ACC112 (cell line): ENCODE data around the gene SLC16A8.

ENCODE experiments used
- H2AFZ ChIP-seq: fragments of 200-600 bp; sonication (generic); one replicate; pipeline ENCODE4 v1.6.0; 2017; ENCODE audit warnings: antibody characterized with exemption, low read length; ENCODE audit not compliant: unreplicated experiment
- H3K27ac ChIP-seq: fragments of 200-600 bp; sonication (generic); 2 replicates; pipeline ENCODE4 v1.5.1; 2014; ENCODE audit warnings: low read depth, mild to moderate bottlenecking, antibody characterized with exemption, low read length, moderate library complexity
- H3K27me3 ChIP-seq: fragments of 200-600 bp; sonication (generic); 2 replicates; pipeline ENCODE4 v1.6.1; 2014; ENCODE audit warnings: mild to moderate bottlenecking, antibody characterized with exemption, low read length, moderate library complexity, mixed read lengths; ENCODE audit not compliant: insufficient read depth
- H3K36me3 ChIP-seq: fragments of 200-600 bp; sonication (generic); 2 replicates; pipeline ENCODE4 v1.6.1; 2016; ENCODE audit warnings: mild to moderate bottlenecking, antibody characterized with exemption, low read length, moderate library complexity, mixed read lengths; ENCODE audit not compliant: insufficient read depth
- H3K4me1 ChIP-seq: fragments of 200-600 bp; sonication (generic); one replicate; pipeline ENCODE4 v1.6.1; 2016; ENCODE audit warnings: low read length, mixed read lengths; ENCODE audit not compliant: insufficient read depth, unreplicated experiment, control insufficient read depth
- H3K4me3 ChIP-seq: fragments of 200-600 bp; sonication (generic); 2 replicates; pipeline ENCODE4 v1.5.1; 2014; ENCODE audit warnings: mild to moderate bottlenecking, low read depth, low read length
- H3K79me2 ChIP-seq: fragments of 200-600 bp; sonication (generic); one replicate; pipeline ENCODE4 v1.6.0; 2016; ENCODE audit warnings: low read length; ENCODE audit not compliant: control insufficient read depth, unreplicated experiment, insufficient read depth

Gene SLC16A8

DNA sequence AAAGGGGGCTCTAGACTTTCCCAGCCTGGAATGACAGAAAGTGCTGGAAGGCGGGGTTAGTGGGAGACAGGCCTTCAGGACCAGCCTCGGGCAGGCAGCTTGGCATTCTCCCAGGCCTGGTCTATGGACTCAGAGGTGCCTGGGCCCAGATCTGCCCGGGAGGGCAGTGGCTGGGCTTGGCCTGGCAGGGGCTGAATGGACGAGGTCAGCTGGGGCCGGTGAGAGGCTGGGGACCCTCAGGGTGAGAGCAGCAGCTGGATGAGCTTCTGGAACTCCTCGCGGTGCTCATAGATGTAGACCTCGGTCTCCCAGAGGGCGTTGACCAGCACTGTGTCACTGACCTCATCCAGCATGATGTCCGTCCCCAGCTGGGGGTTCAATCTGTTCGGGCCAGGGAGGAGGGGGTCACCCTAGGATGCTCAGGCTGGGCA lies 28.0 kb upstream of the SLC16A8 start:
- Histone ChIP-seq H3K36me3 (no peaks in the 10 kb centered on the region), H3K4me1 (no peaks in the 10 kb centered on the region), H3K4me3 (no peak overlapping the region), H2AFZ (no peak overlapping the region), H3K79me2 (no peaks in the 10 kb centered on the region), H3K27me3 (no peaks in the 10 kb centered on the region), H3K27ac (no peak overlapping the region)

GRCh38 chr22:38110863-38111852 lies 27.2 kb upstream of the SLC16A8 start:
- Histone ChIP-seq H2AFZ (no peak overlapping the region), H3K27me3 (no peaks in the 10 kb centered on the region), H3K27ac (no peak overlapping the region)

GRCh38 chr22:38110008-38110862 lies 26.3 kb upstream of the SLC16A8 start, which contains the start of gene BAIAP2L2:
Gene BAIAP2L2 (minus strand): TSS chr22:38110684. CDS start chr22:38110525, 159 bp downstream.
- Histone ChIP-seq H3K27ac (no peak within 1 kb of the TSS), H3K36me3 (no peaks in the 10 kb centered on the region), H2AFZ (no peak within 1 kb of the TSS), H3K79me2 (no peaks in the 10 kb centered on the region), H3K4me1 (no peaks in the 10 kb centered on the region), H3K4me3 (no peak within 1 kb of the TSS), H3K27me3 (no peaks in the 10 kb centered on the region)

More at GRCh38 chr22:38110863-38111852, 27.2 kb upstream of the SLC16A8 start:
- H3K79me2 ChIP-seq, result no peaks in the 10 kb centered on the region
- H3K4me3 ChIP-seq, result no peak overlapping the region
- no peaks in the 10 kb centered on the region for H3K36me3 ChIP-seq
- H3K4me1 ChIP-seq, result no peaks in the 10 kb centered on the region

DNA sequence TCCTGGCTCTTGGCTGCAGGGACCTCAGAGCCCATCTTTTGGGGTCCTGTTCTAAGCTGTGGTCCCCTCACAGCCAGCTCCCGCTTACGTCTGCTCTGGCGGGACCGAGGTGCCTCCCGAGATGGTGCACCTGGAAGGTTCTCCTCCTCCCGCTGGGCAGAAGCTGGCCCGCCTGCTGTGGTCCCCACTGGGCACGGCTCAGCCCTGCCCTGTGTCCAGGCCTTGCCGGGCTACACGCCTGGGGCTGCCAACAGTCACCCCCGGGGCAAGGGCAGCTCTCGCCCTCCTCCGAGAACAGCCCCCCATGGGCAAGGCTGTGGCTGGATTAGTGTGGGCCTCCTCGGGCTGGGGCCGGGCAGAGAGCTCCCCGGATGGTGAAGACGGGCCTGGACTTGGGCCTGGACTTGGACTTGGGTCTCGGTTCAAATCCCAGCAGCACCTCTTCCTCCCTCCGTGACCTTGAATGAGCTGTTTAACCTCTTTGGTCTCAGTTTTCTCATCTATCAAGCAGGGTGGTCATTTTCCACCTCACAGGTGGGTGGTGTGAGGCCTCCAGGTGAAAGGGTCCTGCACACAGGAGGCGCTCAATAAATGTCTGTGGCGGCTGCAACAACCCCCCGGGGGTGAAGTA lies 25.5 kb upstream of the SLC16A8 start:
- Histone ChIP-seq H3K4me3 (no peak overlapping the region), H2AFZ (no peak overlapping the region), H3K36me3 (no peaks in the 10 kb centered on the region), H3K79me2 (no peaks in the 10 kb centered on the region), H3K27me3 (no peaks in the 10 kb centered on the region), H3K4me1 (no peaks in the 10 kb centered on the region), H3K27ac (no peak overlapping the region)

DNA sequence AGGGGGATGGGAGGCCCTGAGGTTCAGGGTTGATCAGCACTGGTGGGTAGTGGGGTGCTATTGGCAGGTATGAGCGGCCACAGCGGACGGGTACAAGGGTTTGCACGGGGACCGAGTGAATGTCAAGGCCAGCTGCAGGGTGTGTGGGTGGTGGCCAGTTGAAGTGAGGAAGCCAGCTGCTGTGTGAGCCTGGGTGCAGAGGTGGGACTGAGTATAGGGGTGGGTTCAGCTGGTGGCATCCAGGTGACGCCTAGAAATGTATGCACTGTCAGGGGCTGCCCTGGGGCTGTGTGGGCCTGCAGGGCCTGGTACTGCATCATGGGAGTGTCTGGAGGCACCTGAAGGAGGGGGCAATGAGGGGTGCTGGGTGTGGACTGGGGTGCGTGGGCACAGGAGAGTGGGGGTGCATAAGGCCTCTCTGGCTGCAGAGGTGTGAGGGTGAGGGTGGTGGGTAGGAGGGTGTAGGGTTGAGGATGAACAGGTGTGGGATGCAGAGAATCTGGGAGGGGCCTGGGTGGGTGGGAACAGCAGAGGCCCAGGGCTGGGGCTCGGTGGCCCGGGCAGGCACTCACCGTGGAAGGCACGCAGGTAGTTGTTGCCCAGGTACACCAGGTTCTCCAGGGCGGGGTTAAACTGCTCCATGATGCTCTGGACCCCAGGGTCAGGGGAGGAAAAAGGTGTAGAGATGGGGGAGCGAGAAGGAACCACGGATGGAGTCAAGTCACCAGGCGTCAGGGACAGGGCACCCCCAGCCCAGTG lies 24.8 kb upstream of the SLC16A8 start:
- no peaks in the 10 kb centered on the region for H3K27me3 ChIP-seq
- no peaks in the 10 kb centered on the region for H3K4me1 ChIP-seq
- no peak overlapping the region for H2AFZ ChIP-seq
- no peak overlapping the region for H3K4me3 ChIP-seq
- no peaks in the 10 kb centered on the region for H3K79me2 ChIP-seq
- no peaks in the 10 kb centered on the region for H3K36me3 ChIP-seq
- no peak overlapping the region for H3K27ac ChIP-seq

DNA sequence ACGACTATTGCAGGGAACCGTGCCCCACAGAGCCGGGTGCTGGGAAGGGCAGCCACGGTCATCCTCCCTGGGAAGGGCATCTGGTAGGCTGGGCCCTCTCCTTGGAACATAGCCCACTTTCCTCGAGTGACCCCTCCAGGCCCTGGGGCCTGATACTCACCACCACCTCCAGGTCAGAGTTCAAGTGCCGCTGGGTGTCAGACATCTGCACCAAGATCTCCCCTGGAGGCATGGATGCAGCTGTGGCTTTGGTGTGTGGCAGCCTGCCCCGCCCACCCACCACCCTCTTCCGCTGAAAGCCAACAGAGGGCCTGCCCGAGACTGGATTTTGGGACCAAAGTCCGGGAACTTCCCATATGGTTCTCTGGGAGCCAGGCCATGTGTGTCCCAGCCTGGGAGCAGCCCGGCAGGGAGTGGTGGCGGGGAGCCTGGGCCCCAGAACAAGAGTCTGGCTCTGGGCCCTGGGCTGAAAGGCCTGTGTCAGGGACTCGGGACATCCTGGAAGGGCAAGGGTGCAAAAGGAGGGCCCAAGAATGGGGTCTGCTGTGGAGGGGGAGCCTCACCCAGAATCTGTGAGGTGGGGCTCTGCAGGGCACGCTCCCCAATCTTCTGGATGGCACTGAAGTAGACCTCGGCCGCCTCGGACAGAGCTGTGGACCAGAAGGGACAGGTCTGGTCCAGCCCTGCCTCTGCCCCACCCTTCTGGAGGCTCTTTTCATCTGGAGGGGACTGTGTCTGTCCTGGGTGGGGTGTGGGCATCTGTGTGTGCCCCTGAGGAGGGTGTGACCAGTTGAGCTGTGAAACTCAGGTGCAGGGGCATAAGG lies 23.9 kb upstream of the SLC16A8 start:
- no peak overlapping the region for H2AFZ ChIP-seq
- no peak overlapping the region for H3K4me3 ChIP-seq
- H3K27me3 ChIP-seq, result no peaks in the 10 kb centered on the region
- no peak overlapping the region for H3K27ac ChIP-seq
- no peaks in the 10 kb centered on the region for H3K4me1 ChIP-seq
- H3K36me3 ChIP-seq, result no peaks in the 10 kb centered on the region
- H3K79me2 ChIP-seq, result no peaks in the 10 kb centered on the region

DNA sequence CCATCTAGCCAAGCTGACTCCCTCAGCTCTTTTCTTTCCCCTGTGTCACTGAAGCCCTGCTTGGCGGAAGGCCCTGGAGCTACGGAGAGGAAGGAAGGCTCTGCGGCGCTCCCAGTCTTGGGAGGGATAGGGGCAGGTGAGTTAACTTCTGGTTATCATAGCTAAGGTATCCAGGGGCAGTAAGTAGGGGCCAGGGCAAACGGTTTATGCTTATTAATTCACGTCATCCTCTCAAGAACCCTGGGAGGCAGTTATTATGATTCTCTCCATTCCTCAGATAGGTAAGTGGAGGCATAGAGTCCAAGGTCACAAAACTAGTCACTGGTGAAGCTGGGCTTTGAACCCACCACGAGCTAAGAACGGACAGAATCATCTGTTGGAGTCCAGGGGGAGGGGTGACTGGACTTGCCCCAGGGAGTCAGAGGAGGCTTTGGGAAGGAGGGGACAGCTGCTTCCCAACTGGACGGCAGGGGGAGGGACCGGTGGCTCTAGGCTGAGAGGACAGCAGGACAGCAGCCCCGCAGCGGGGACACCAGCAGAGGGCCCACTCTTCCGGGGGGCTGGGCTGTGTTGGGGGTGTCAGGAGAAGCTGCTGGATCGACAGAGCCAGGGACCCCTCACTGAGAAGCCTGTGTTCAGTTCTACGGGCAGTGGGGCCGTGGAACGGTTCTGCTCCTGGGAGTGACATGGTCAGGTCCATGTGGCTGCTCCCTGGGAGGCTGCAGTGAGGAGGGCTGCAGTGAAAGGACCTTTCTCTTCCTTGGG lies 23.0 kb upstream of the SLC16A8 start:
- no peak overlapping the region for H2AFZ ChIP-seq
- no peak overlapping the region for H3K27ac ChIP-seq
- H3K79me2 ChIP-seq, result no peaks in the 10 kb centered on the region
- no peaks in the 10 kb centered on the region for H3K36me3 ChIP-seq
- H3K4me3 ChIP-seq, result no peak overlapping the region
- H3K27me3 ChIP-seq, result no peaks in the 10 kb centered on the region
- no peaks in the 10 kb centered on the region for H3K4me1 ChIP-seq

- no peaks in the 10 kb centered on the region for H3K79me2 ChIP-seq
- H3K27ac ChIP-seq, result no peak overlapping the region
- no peaks in the 10 kb centered on the region for H3K36me3 ChIP-seq
- H3K4me1 ChIP-seq, result no peaks in the 10 kb centered on the region
- H3K4me3 ChIP-seq, result no peak overlapping the region
- no peak overlapping the region for H2AFZ ChIP-seq
- H3K27me3 ChIP-seq, result no peaks in the 10 kb centered on the region
Measured at GRCh38 chr22:38104084-38104483, 20.1 kb upstream of the SLC16A8 start.

- no peak overlapping the region for H3K4me3 ChIP-seq
- no peak overlapping the region for H2AFZ ChIP-seq
- no peaks in the 10 kb centered on the region for H3K4me1 ChIP-seq
- H3K27me3 ChIP-seq, result no peaks in the 10 kb centered on the region
- H3K27ac ChIP-seq, result no peak overlapping the region
- H3K79me2 ChIP-seq, result no peaks in the 10 kb centered on the region
- no peaks in the 10 kb centered on the region for H3K36me3 ChIP-seq
Measured at GRCh38 chr22:38103641-38104040, 19.7 kb upstream of the SLC16A8 start.
